Astrocyte (in vitro differentiated cells and primary cell): ENCODE data around the gene TFAP2A. TPM values are rescaled to one million over a fixed set of nuclear protein-coding genes. Genes with fewer than 3 reads are reported as not detected.

Experiments used
- DNase-seq: peaks from one replicate; pipeline ENCODE4 v3.0.0-alpha.2; 2010; ENCODE audit warnings: low read depth
- FAIRE-seq: peaks from 2 replicates; lab custom pipeline; 2011; peaks lifted over from hg19 to GRCh38; lab: Jason Lieb, UNC
- H2AFZ ChIP-seq: 2 replicates; pipeline ENCODE4 v1.6.0; 2012; ENCODE audit warnings: low read depth, low read length, inconsistent platforms
- H3K27ac ChIP-seq: 2 replicates; pipeline ENCODE4 v1.5.1; 2011; ENCODE audit warnings: low read depth, low read length, inconsistent platforms
- H3K27me3 ChIP-seq: 2 replicates; pipeline ENCODE4 v1.6.0; 2011; ENCODE audit warnings: low read length, inconsistent platforms; ENCODE audit not compliant: insufficient read depth
- H3K36me3 ChIP-seq: 2 replicates; pipeline ENCODE4 v1.5.1; 2011; ENCODE audit warnings: low read length, inconsistent platforms; ENCODE audit not compliant: insufficient read depth
- H3K4me1 ChIP-seq: 2 replicates; pipeline ENCODE4 v1.5.1; 2011; ENCODE audit warnings: low read length, inconsistent platforms; ENCODE audit not compliant: insufficient read depth
- H3K4me2 ChIP-seq: 2 replicates; pipeline ENCODE4 v1.6.0; 2012; ENCODE audit warnings: low read length, inconsistent platforms
- H3K4me3 ChIP-seq: 2 replicates; pipeline ENCODE4 v1.5.1; 2011; ENCODE audit warnings: low read depth, mild to moderate bottlenecking, low read length, inconsistent platforms; ENCODE audit not compliant: insufficient read depth
- H3K79me2 ChIP-seq: 2 replicates; pipeline ENCODE4 v1.6.0; 2012; ENCODE audit warnings: mild to moderate bottlenecking, low read length, inconsistent platforms; ENCODE audit not compliant: insufficient read depth
- H3K9ac ChIP-seq: 2 replicates; pipeline ENCODE4 v1.6.0; 2012; ENCODE audit warnings: mild to moderate bottlenecking, low read length, inconsistent platforms
- H3K9me3 ChIP-seq: 2 replicates; pipeline ENCODE4 v1.5.1; 2012; ENCODE audit warnings: low read depth, mild to moderate bottlenecking, low read length, inconsistent platforms; ENCODE audit not compliant: insufficient read depth
- H4K20me1 ChIP-seq: 2 replicates; pipeline ENCODE4 v1.6.0; 2012; ENCODE audit warnings: low read length, inconsistent platforms; ENCODE audit not compliant: insufficient read depth
- H3K27ac Mint-ChIP-seq: one replicate; pipeline ENCODE4 v1.8.0; 2021; ENCODE audit warnings: mild to moderate bottlenecking, mixed read lengths; ENCODE audit not compliant: unreplicated experiment
- H3K27me3 Mint-ChIP-seq: one replicate; pipeline ENCODE4 v1.8.0; 2021; ENCODE audit warnings: low read depth, mixed read lengths; ENCODE audit not compliant: unreplicated experiment
- H3K36me3 Mint-ChIP-seq: one replicate; pipeline ENCODE4 v1.8.0; 2021; ENCODE audit warnings: low read depth, mixed read lengths; ENCODE audit not compliant: unreplicated experiment
- H3K4me1 Mint-ChIP-seq: one replicate; pipeline ENCODE4 v1.8.0; 2021; ENCODE audit warnings: low read depth, mixed read lengths; ENCODE audit not compliant: unreplicated experiment
- H3K4me3 Mint-ChIP-seq: one replicate; pipeline ENCODE4 v1.8.0; 2021; ENCODE audit warnings: mild to moderate bottlenecking, moderate library complexity, mixed read lengths; ENCODE audit not compliant: unreplicated experiment
- H3K9me3 Mint-ChIP-seq: one replicate; pipeline ENCODE4 v1.8.0; 2021; ENCODE audit warnings: mild to moderate bottlenecking, mixed read lengths; ENCODE audit not compliant: unreplicated experiment
- CTCF ChIP-seq: IDR thresholded peaks from 2 replicates; pipeline ENCODE4 v1.5.1; 2011; ENCODE audit warnings: low read depth, mild to moderate bottlenecking, inconsistent platforms, low read length, moderate library complexity; ENCODE audit not compliant: insufficient read depth
- EZH2 ChIP-seq: IDR thresholded peaks from 2 replicates; pipeline ENCODE4 v1.6.1; 2012; ENCODE audit warnings: mild to moderate bottlenecking, low read length, inconsistent platforms; ENCODE audit not compliant: insufficient read depth
- total RNA-seq: library from RNA; stranded (reverse); gene quantifications from 2 replicates; pipeline ENCODE4 v1.2.1, GENCODE V29; 2021

The TFAP2A gene
- total RNA-seq, 1 donor from 2014 or later, result 6.6 TPM

GRCh38 chr6:10359581-10359980 lies 55.3 kb downstream of the TFAP2A start:
- Mint-ChIP-seq H3K9me3 (peaks cover 2% of the 10 kb centered on the region), H3K4me3 (no peak overlapping the region), H3K4me1 (no peaks in the 10 kb centered on the region), H3K27me3 (peaks cover 1% of the 10 kb centered on the region), H3K27ac (no peak overlapping the region), H3K36me3 (no peaks in the 10 kb centered on the region)
- Histone ChIP-seq H3K79me2 (no peaks in the 10 kb centered on the region), H3K36me3 (no peaks in the 10 kb centered on the region), H3K9me3 (no peaks in the 10 kb centered on the region), H3K4me3 (no peak overlapping the region), H4K20me1 (no peaks in the 10 kb centered on the region), H3K27ac (no peak overlapping the region), H2AFZ (no peak overlapping the region), H3K4me1 (no peaks in the 10 kb centered on the region), H3K4me2 (no peak overlapping the region), H3K27me3 (no peaks in the 10 kb centered on the region), H3K9ac (no peak overlapping the region)
- no peak for FAIRE-seq
- no peak for DNase-seq
- no peak for TF ChIP-seq EZH2
- no peak for TF ChIP-seq CTCF

DNA sequence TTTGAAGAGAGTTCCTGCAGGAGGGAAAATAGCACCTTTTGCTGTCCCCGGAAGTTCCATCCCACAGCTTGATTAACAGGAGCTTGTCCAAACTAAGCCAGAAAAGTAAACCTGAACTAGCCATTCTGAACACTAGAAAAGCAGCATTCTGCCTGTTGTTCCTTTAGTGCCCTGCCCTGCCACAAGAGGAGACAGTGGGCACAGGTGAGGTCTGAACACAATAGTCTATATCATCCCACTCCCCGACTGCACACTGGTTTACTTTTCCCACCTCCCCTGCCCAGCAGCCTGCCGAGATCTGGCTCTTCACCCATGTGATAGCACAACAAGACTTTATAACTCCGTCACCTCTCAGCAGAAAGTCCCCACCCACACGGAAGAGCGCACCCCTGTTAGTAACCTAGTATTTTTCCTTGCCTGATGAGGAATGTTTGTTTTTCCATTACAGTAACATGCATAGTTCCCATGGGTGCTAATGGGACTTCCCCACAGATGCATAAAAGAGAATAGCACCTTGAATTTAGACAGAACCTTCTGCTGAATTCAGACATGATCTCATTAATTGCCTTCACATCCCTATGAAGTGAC lies 59.7 kb downstream of the TFAP2A start:
- Histone ChIP-seq H2AFZ (no peak overlapping the region), H3K9me3 (no peaks in the 10 kb centered on the region), H3K27ac (no peak overlapping the region), H3K4me1 (no peaks in the 10 kb centered on the region), H3K36me3 (no peaks in the 10 kb centered on the region), H3K9ac (no peak overlapping the region), H3K79me2 (no peaks in the 10 kb centered on the region), H3K4me2 (no peak overlapping the region), H4K20me1 (no peaks in the 10 kb centered on the region), H3K27me3 (no peaks in the 10 kb centered on the region), H3K4me3 (no peak overlapping the region)
- DNase-seq (no peak), FAIRE-seq (no peak)
- Mint-ChIP-seq H3K9me3 (peaks cover 2% of the 10 kb centered on the region), H3K4me3 (no peak overlapping the region), H3K27me3 (no peaks in the 10 kb centered on the region), H3K4me1 (no peaks in the 10 kb centered on the region), H3K27ac (peak overlapping the region; percentile 22), H3K36me3 (no peaks in the 10 kb centered on the region)
- TF ChIP-seq CTCF, result no peak
- TF ChIP-seq EZH2, result no peak

GRCh38 chr6:10351791-10352190 lies 63.1 kb downstream of the TFAP2A start:
- Histone ChIP-seq H3K9me3 (no peaks in the 10 kb centered on the region), H3K79me2 (no peaks in the 10 kb centered on the region), H3K27ac (no peak overlapping the region), H4K20me1 (no peaks in the 10 kb centered on the region), H3K4me1 (no peaks in the 10 kb centered on the region), H3K9ac (no peak overlapping the region), H3K4me3 (no peak overlapping the region), H3K4me2 (no peak overlapping the region), H3K36me3 (no peaks in the 10 kb centered on the region), H2AFZ (no peak overlapping the region), H3K27me3 (no peaks in the 10 kb centered on the region)
- no peak for TF ChIP-seq EZH2
- no peak for TF ChIP-seq CTCF
- peaks cover 7% of the 10 kb centered on the region for H3K4me1 Mint-ChIP-seq
- DNase-seq, result no peak
- H3K27ac Mint-ChIP-seq, result no peak overlapping the region
- peaks cover 2% of the 10 kb centered on the region for H3K27me3 Mint-ChIP-seq
- H3K4me3 Mint-ChIP-seq, result no peak overlapping the region
- H3K9me3 Mint-ChIP-seq, result peaks cover 2% of the 10 kb centered on the region
- H3K36me3 Mint-ChIP-seq, result no peaks in the 10 kb centered on the region
- no peak for FAIRE-seq
